Measurements from ENCODE around the gene GTF2IRD2.
"Not testable (repeated sequence)": the region's sequence is repeated elsewhere in the genome, so short reads cannot be mapped to it uniquely, and the experiment has no call there.

DNA sequence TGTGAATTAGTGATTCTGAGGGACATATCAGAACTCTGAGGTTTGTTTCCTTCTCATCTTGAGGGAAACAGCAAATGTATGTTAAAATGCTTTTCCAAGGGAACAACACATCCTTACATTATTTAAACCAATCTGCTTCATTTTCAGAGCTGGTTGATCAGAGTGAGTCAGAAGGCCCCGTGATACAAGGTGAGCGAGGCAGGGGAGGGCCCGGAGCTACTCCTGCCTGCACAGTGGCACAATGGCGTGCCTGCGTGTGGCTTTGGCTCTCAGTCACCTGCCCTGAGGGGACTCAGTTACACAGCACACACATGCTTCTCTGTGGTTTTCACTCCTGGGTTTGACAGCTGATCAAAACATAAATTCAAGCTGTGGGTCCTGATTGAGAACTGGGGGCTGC, 94.7 kb downstream of the GTF2IRD2 start:
- TF ChIP-seq, protein P1, sequence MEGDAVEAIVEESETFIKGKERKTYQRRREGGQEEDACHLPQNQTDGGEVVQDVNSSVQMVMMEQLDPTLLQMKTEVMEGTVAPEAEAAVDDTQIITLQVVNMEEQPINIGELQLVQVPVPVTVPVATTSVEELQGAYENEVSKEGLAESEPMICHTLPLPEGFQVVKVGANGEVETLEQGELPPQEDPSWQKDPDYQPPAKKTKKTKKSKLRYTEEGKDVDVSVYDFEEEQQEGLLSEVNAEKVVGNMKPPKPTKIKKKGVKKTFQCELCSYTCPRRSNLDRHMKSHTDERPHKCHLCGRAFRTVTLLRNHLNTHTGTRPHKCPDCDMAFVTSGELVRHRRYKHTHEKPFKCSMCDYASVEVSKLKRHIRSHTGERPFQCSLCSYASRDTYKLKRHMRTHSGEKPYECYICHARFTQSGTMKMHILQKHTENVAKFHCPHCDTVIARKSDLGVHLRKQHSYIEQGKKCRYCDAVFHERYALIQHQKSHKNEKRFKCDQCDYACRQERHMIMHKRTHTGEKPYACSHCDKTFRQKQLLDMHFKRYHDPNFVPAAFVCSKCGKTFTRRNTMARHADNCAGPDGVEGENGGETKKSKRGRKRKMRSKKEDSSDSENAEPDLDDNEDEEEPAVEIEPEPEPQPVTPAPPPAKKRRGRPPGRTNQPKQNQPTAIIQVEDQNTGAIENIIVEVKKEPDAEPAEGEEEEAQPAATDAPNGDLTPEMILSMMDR (IDR thresholded peaks at IDR 0.05; ENCODE audit: control extremely low read depth in 1 of 3, insufficient read depth in 1 of 3, low read depth in 1 of 3, low read length in 3 of 3): not testable (repeated sequence)
- not testable (repeated sequence) for TF ChIP-seq EP300 (IDR thresholded peaks at IDR 0.05; ENCODE audit: borderline replicate concordance in 1 of 2, low read depth in 2 of 2, low read length in 2 of 2); NRF1 (IDR thresholded peaks at IDR 0.05; ENCODE audit: low read depth, low read length); JUN (IDR thresholded peaks at IDR 0.05; ENCODE audit: low read depth, low read length); POLR2A (IDR thresholded peaks at IDR 0.05; ENCODE audit: control extremely low read depth in 1 of 2, low read depth in 2 of 2, low read length in 2 of 2)
